K562 (cell line): ENCODE data around the gene MORC4. TPM values are rescaled to one million over a fixed set of nuclear protein-coding genes. Genes with fewer than 3 reads are reported as not detected.

Source experiments
- ATAC-seq: fragments of 200-7000 bp; cut with Tn5 transposase; 3 replicates; pipeline ENCODE4 v1.9.1; 2020; ENCODE audit warnings: moderate library complexity
- BruUV-seq: library from RNA; stranded (reverse); fragments of 400-500 nt; replicated peaks from 2 replicates; lab custom pipeline; 2021; lab: Mats Ljungman, UMichigan
- CTCF ChIA-PET: fragments of 300-600 bp; formaldehyde crosslinking; extraction: SDS; loops from one replicate; lab custom pipeline; 2021; ENCODE audit warnings: low intra/inter-chr PET ratio; lab: Yijun Ruan, JAX
- POLR2A ChIA-PET: fragments of 300-600, 350-650 bp; sonication (Branson Sonifier 250); formaldehyde crosslinking; extraction: SDS; loops from one replicate; lab custom pipeline; 2021; ENCODE audit warnings: antibody characterized with exemption, inconsistent platforms; lab: Yijun Ruan, JAX
- DNase-seq, 4 experiments: peaks; one replicate each; pipeline versions ENCODE4 v3.0.0 to v3.0.0-alpha.2; 2011 to 2018; ENCODE audit warnings: low spot score in 3 of 4, mixed read lengths in 3 of 4; ENCODE audit errors: extremely low read depth in 1 of 4
- FAIRE-seq: peaks from 2 replicates; lab custom pipeline; 2011; peaks lifted over from hg19 to GRCh38; lab: Jason Lieb, UNC
- H2AFZ ChIP-seq: 2 replicates; pipeline ENCODE4 v1.6.0; 2011; ENCODE audit warnings: low read depth, low read length, control low read depth, inconsistent platforms
- H3K27ac ChIP-seq: fragments of 200-600 bp; 3 replicates; pipeline ENCODE4 v1.8.0; 2011; ENCODE audit warnings: low read depth, mild to moderate bottlenecking, control low read depth, inconsistent platforms, low read length, moderate library complexity, mixed read lengths; ENCODE audit errors: extremely low read depth
- H3K27me3 ChIP-seq, 2 experiments: fragments of 300-600 bp in 1 of 2; 2 replicates in 1 of 2; 3 replicates in 1 of 2; pipeline versions ENCODE4 v1.6.0 to v1.8.0; 2011; ENCODE audit warnings: inconsistent platforms in 2 of 2, low read length in 2 of 2, mild to moderate bottlenecking in 1 of 2, mixed read lengths in 1 of 2, moderate library complexity in 1 of 2; ENCODE audit not compliant: control insufficient read depth in 2 of 2, insufficient read depth in 2 of 2
- H3K36me3 ChIP-seq: fragments of 300-600 bp; 3 replicates; pipeline ENCODE4 v1.8.0; 2011; ENCODE audit warnings: mild to moderate bottlenecking, low read length, inconsistent platforms; ENCODE audit not compliant: control insufficient read depth, insufficient read depth
- H3K4me1 ChIP-seq, 2 experiments: fragments of 200-600 bp in 1 of 2; replicated peaks in 1 of 2; 2 replicates in 1 of 2; 3 replicates in 1 of 2; pipeline versions ENCODE4 v1.5.1 to v1.8.0; 2011; ENCODE audit warnings: inconsistent platforms in 2 of 2, low read length in 2 of 2, mild to moderate bottlenecking in 1 of 2, mixed read lengths in 1 of 2, moderate library complexity in 1 of 2; ENCODE audit not compliant: control insufficient read depth in 2 of 2, insufficient read depth in 2 of 2
- H3K4me2 ChIP-seq: 2 replicates; pipeline ENCODE4 v1.6.1; 2011; ENCODE audit warnings: low read length, control low read depth, inconsistent platforms, mixed read lengths; ENCODE audit not compliant: insufficient read depth
- H3K4me3 ChIP-seq: fragments of 200-600 bp; sonication (generic), shearing (Covaris generic); 2 replicates; pipeline ENCODE4 v1.5.1; 2016; ENCODE audit warnings: control low read depth, inconsistent platforms
- H3K79me2 ChIP-seq: fragments of 200-600 bp; 3 replicates; pipeline ENCODE4 v1.8.0; 2011; ENCODE audit warnings: low read length, inconsistent platforms; ENCODE audit not compliant: control insufficient read depth, insufficient read depth
- H3K9ac ChIP-seq, 2 experiments: 2 replicates each; pipeline versions ENCODE4 v1.6.0 to v1.6.1; 2011; ENCODE audit warnings: low read depth in 2 of 2, low read length in 2 of 2, control low read depth in 1 of 2, inconsistent platforms in 1 of 2, mild to moderate bottlenecking in 1 of 2, mixed read lengths in 1 of 2; ENCODE audit not compliant: insufficient read depth in 1 of 2
- H3K9me1 ChIP-seq: one replicate; pipeline ENCODE4 v1.6.0; 2011; ENCODE audit warnings: inconsistent platforms, mild to moderate bottlenecking, low read length, moderate library complexity; ENCODE audit not compliant: control insufficient read depth, insufficient read depth
- H3K9me3 ChIP-seq: replicated peaks from 2 replicates; pipeline ENCODE4 v1.5.1; 2011; ENCODE audit warnings: low read depth, low read length, inconsistent platforms; ENCODE audit not compliant: control insufficient read depth, insufficient read depth
- H4K20me1 ChIP-seq: replicated peaks from 2 replicates; pipeline ENCODE4 v1.6.1; 2011; ENCODE audit warnings: low read length, inconsistent platforms, mixed read lengths; ENCODE audit not compliant: control insufficient read depth, insufficient read depth
- ASH1L ChIP-seq: fragments of 450-650 bp; IDR thresholded peaks from 2 replicates; pipeline ENCODE4 v1.6.1; 2018; ENCODE audit warnings: borderline replicate concordance, mild to moderate bottlenecking, low read depth; ENCODE audit not compliant: partially characterized antibody
- CBX3 ChIP-seq, 2 experiments: IDR thresholded peaks; 1 replicate in 1 of 2; 2 replicates in 1 of 2; pipeline ENCODE4 v1.6.1; 2012; ENCODE audit warnings: inconsistent platforms in 2 of 2, low read length in 2 of 2, borderline replicate concordance in 1 of 2, control low read depth in 1 of 2
- CBX5 ChIP-seq: IDR thresholded peaks from 2 replicates; pipeline ENCODE4 v1.6.1; 2014; ENCODE audit warnings: low read depth, borderline replicate concordance
- CEBPG ChIP-seq, 3 experiments: fragments of 200-800 bp in 1 of 3; sonication (Bioruptor generic) in 1 of 3; sonication (generic) in 1 of 3; formaldehyde crosslinking in 1 of 3; IDR thresholded peaks in 2 of 3; conservative IDR thresholded peaks in 1 of 3; 2 replicates each; pipeline versions ENCODE4 v1.6.1 to v1.8.0; 2016 to 2022; ENCODE audit warnings: missing compliant biosample characterization in 2 of 3, missing genetic modification characterization in 2 of 3, mild to moderate bottlenecking in 1 of 3, missing genetic modification reagents in 1 of 3
- GABPB2 ChIP-seq: fragments of 250-450 bp; sonication (Bioruptor Pico); conservative IDR thresholded peaks from 2 replicates; pipeline ENCODE4 v1.5.1; 2021; ENCODE audit warnings: mild to moderate bottlenecking
- HDAC3 ChIP-seq: fragments of 450-650 bp; IDR thresholded peaks from 2 replicates; pipeline ENCODE4 v1.6.1; 2018; ENCODE audit warnings: borderline replicate concordance, mild to moderate bottlenecking, moderate library complexity; ENCODE audit not compliant: partially characterized antibody
- HNRNPK ChIP-seq: fragments of 200-400 bp; formaldehyde crosslinking; IDR thresholded peaks from one replicate; pipeline ENCODE4 v1.6.1; 2018; ENCODE audit warnings: mild to moderate bottlenecking, low read depth, low read length; ENCODE audit not compliant: poor library complexity, severe bottlenecking
- ILF3 ChIP-seq: fragments of 450-650 bp; IDR thresholded peaks from 2 replicates; pipeline ENCODE4 v1.6.1; 2018; ENCODE audit warnings: antibody characterized with exemption, mild to moderate bottlenecking, moderate library complexity, borderline replicate concordance
- KLF13 ChIP-seq: fragments of 450-650 bp; IDR thresholded peaks from 2 replicates; pipeline ENCODE4 v1.6.1; 2016; ENCODE audit warnings: missing genetic modification characterization, low read depth, mild to moderate bottlenecking, missing compliant biosample characterization, moderate library complexity, borderline replicate concordance
- NCOA6 ChIP-seq: fragments of 450-650 bp; IDR thresholded peaks from 2 replicates; pipeline ENCODE4 v1.6.1; 2017; ENCODE audit warnings: mild to moderate bottlenecking
- NFYB ChIP-seq: IDR thresholded peaks from 2 replicates; pipeline ENCODE4 v1.6.1; 2011; ENCODE audit warnings: mild to moderate bottlenecking, moderate library complexity; ENCODE audit not compliant: insufficient read length; ENCODE audit errors: extremely low read depth
- POLR2B ChIP-seq: fragments of 450-650 bp; IDR thresholded peaks from 2 replicates; pipeline ENCODE4 v1.6.1; 2018; ENCODE audit warnings: low read depth; ENCODE audit not compliant: partially characterized antibody
- THRA ChIP-seq: fragments of 450-650 bp; IDR thresholded peaks from 2 replicates; pipeline ENCODE4 v1.6.1; 2017; ENCODE audit warnings: mild to moderate bottlenecking, moderate library complexity
- ZKSCAN1 ChIP-seq: fragments of 150-350 bp; IDR thresholded peaks from 2 replicates; pipeline ENCODE4 v1.6.1; 2016; ENCODE audit warnings: low read depth, low read length
- ZNF24 ChIP-seq: fragments of 450-650 bp; IDR thresholded peaks from 2 replicates; pipeline ENCODE4 v1.6.1; 2016
- ZNF507 ChIP-seq: conservative IDR thresholded peaks from 2 replicates; pipeline ENCODE4 v1.6.1; 2017; ENCODE audit warnings: missing genetic modification characterization, missing compliant biosample characterization
- ZNF583 ChIP-seq: fragments of 250-450 bp; sonication (Bioruptor Pico); IDR thresholded peaks from 2 replicates; pipeline ENCODE4 v1.4.0; 2020
- ZNF589 ChIP-seq: fragments of 200-800 bp; sonication (Bioruptor generic); IDR thresholded peaks from 2 replicates; pipeline ENCODE4 v1.6.1; 2016; ENCODE audit warnings: low read depth, missing genetic modification characterization, missing compliant biosample characterization
- ZZZ3 ChIP-seq: fragments of 450-650 bp; IDR thresholded peaks from 2 replicates; pipeline ENCODE4 v1.6.1; 2016; ENCODE audit warnings: antibody characterized with exemption, mild to moderate bottlenecking, moderate library complexity
- WGBS: fragments of 100-300 bp; shearing (Covaris generic); methylation state at CpG from one replicate; pipeline ENCODE4 v1.1.6; 2016; ENCODE audit warnings: low coverage, mixed read lengths; ENCODE audit not compliant: insufficient coverage; ENCODE audit errors: missing lambda C conversion rate; 5-methylcytosine and 5-hydroxymethylcytosine counted together
- in situ Hi-C: fragments of 300-500 bp; cut with MboI; formaldehyde crosslinking; loops from 4 replicates; pipeline ENCODE4 v1.15.0; 2018; ENCODE audit warnings: inconsistent platforms, mixed read lengths
- intact Hi-C: fragments of 100-400 bp; cut with micrococcal nuclease; formaldehyde crosslinking; loops from 2 replicates; pipeline ENCODE4 v1.14.2; 2022
- polyA plus RNA-seq, 8 experiments: library from polyadenylated mRNA; depleted of rRNA in 4 of 8; stranded (reverse) in 5 of 8; unstranded in 3 of 8; fragments of >200 nt; fragmentation: Nextera tagmentation in 2 of 8; fragmentation: Illumina TruSeq in 1 of 8; extraction: Ambion mirVana in 2 of 8; extraction: Trizol in 1 of 8; gene quantifications; 2 replicates each; pipeline versions ENCODE4 v1.2.1 to v1.2.3, GENCODE V29; 2011 to 2014; ENCODE audit warnings: inconsistent platforms in 1 of 8, missing spikeins in 1 of 8
- total RNA-seq, 7 experiments: library from RNA; depleted of rRNA in 6 of 7; stranded (reverse); fragments of >200 nt in 6 of 7; fragmentation: Illumina TruSeq in 2 of 7; extraction: Trizol in 2 of 7; gene quantifications; 2 replicates each; pipeline versions ENCODE4 v1.2.1 to v1.2.3, GENCODE V29; 2011 to 2021; ENCODE audit warnings: low replicate concordance in 1 of 7
- TF ChIP-seq, protein P1 (sequence below): sonication (generic); formaldehyde crosslinking; IDR thresholded peaks from 2 replicates; pipeline ENCODE4 v1.8.0; 2022; ENCODE audit warnings: missing genetic modification reagents, mild to moderate bottlenecking, moderate library complexity, borderline replicate concordance

Gene MORC4
- total and polyA plus RNA-seq, 9 of the 15 experiments (the other 6 are each of a cell fraction or from before 2014, with no cell fraction given): 0.04 to 0.53 (median 0.18) TPM

GRCh38 chrX:106939566-106939965 is 60.4 kb downstream of the MORC4 start:
- no peak overlapping the region for H3K4me3 ChIP-seq
- H3K4me2 ChIP-seq: no peak overlapping the region
- no peaks in the 10 kb centered on the region for H3K9me1 ChIP-seq
- H3K27ac ChIP-seq: no peak overlapping the region
- ChIA-PET CTCF (no interaction called here), POLR2A (no interaction called here)
- no peak for DNase-seq
- ATAC-seq: no peak
- no peak for FAIRE-seq
- TF ChIP-seq GABPB2 (CRISPR knock-in tag) (no peak), POLR2B (no peak), ZNF583 (no peak), ILF3 (no peak), ZNF507 (tag) (no peak), KLF13 (no peak), NCOA6 (no peak), ZZZ3 (no peak), ZNF24 (no peak), ZNF589 (CRISPR knock-in tag) (no peak), CEBPG (CRISPR knock-in tag; IDR thresholded peaks at IDR 0.05) (no peak), CEBPG (tag; conservative IDR thresholded peaks at IDR 0.05 in 1 of 2, IDR thresholded peaks at IDR 0.05 in 1 of 2) (no peak), HDAC3 (no peak), CBX3 (IDR thresholded peaks at IDR 0.05; ENCODE audit: borderline replicate concordance in 1 of 2, low read length in 2 of 2) (no peak), ZKSCAN1 (no peak), ASH1L (no peak), CBX5 (no peak), THRA (no peak), HNRNPK (no peak), NFYB (no peak)
- TF ChIP-seq, protein P1, sequence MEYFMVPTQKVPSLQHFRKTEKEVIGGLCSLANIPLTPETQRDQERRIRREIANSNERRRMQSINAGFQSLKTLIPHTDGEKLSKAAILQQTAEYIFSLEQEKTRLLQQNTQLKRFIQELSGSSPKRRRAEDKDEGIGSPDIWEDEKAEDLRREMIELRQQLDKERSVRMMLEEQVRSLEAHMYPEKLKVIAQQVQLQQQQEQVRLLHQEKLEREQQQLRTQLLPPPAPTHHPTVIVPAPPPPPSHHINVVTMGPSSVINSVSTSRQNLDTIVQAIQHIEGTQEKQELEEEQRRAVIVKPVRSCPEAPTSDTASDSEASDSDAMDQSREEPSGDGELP: no peak
- no peaks in the 10 kb centered on the region for H4K20me1 ChIP-seq
- H2AFZ ChIP-seq: no peak overlapping the region
- BruUV-seq: no TSS peak
- no peaks in the 10 kb centered on the region for H3K4me1 ChIP-seq
- WGBS: 4% methylated on average over 3 of the region's 3 CpGs
- H3K27me3 ChIP-seq: no peaks in the 10 kb centered on the region
- H3K36me3 ChIP-seq: no peaks in the 10 kb centered on the region
- no peaks in the 10 kb centered on the region for H3K9me3 ChIP-seq
- no peak overlapping the region for H3K9ac ChIP-seq
- in situ Hi-C loops (no loop called here), intact Hi-C loops (no loop called here)
- no peaks in the 10 kb centered on the region for H3K79me2 ChIP-seq
